ENCODE data around the gene TEX101. TPM values are rescaled to one million over a fixed set of nuclear protein-coding genes. Genes with fewer than 3 reads are reported as not detected.

Gene TEX101
- total RNA-seq, 5 donors from 2014 or later (not counting 1 experiment from before 2014, with no cell fraction given): not detected

DNA sequence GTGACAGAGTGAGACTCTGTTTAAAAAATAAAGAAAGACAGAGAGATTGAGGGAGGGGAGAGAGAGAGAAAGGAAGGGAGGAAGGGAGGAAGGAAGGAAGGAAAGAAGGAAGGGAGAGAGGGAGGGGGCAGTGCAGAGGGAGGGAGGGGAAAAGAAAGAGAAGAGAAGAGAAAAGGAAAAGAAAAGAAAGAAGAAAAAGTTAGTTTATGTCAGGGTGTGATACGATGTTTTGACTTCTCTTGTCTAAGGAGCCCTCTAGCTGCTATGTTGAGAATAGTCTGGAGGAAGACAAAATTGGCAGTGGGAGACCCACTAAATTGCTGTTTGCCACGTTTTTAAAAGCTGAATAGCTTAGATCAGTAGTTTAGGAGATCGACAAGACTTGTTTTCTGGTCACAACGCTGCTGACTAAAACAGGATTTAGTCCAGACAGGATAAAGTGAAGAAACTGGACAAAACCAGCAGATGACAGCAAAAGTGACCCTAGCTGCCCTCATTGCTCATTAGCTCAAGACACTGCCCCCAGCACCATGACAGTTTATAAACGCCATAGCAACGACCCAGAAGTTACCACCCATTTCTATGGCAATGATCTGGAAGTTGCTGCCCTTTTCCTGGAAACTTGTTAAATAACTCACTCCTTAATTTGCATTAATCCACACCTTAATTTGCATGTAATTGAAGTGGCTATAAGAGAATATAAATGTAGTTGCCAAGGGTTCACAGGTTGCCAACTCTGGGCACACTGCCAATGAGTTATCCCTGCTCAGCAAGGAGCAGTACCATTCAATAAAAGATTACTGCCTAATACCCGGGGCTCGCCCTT, 11.1 kb downstream of the TEX101 start:
- Mint-ChIP-seq H3K9me3 (no peaks in the 10 kb centered on the region), H3K36me3 (no peaks in the 10 kb centered on the region), H3K27ac (no peak overlapping the region), H3K4me1 (peaks cover 11 to 19% (median 12%) of the 10 kb centered on the region in 3 donors), H3K27me3 (no peaks in the 10 kb centered on the region), H3K4me3 (no peak overlapping the region)
- ChIA-PET POLR2A (no interaction called here), CTCF (interaction anchor here (0.6 to 1.2 kb wide), 7 partner anchors 10 to 94 kb away, joined by 3 to 6 read pairs (median 4); partner anchors contain the start of gene LYPD3 (in 1 of the 2))
- peaks cover 0 to 12% of the 10 kb centered on the region in 2 experiments for H3K27me3 ChIP-seq (replicated peaks in 1 of 2; ENCODE audit: control insufficient read depth in 2 of 2, extremely low read depth in 1 of 2, insufficient read depth in 2 of 2, low read length in 1 of 2)
- H3K4me3 ChIP-seq (ENCODE audit: control insufficient read depth in 1 of 2, extremely low read depth in 1 of 2, low read length in 1 of 2): no peak overlapping the region
- no peaks in the 10 kb centered on the region for H3K36me3 ChIP-seq (ENCODE audit: control insufficient read depth in 2 of 2, extremely low read depth in 1 of 2, insufficient read depth in 1 of 2, low read length in 1 of 2)
- H3K4me1 ChIP-seq (ENCODE audit: control insufficient read depth in 1 of 2, extremely low read depth in 1 of 2, insufficient read depth in 2 of 2, low read length in 2 of 2): peaks cover 2 to 3% of the 10 kb centered on the region in 2 experiments
- H3K27ac ChIP-seq (ENCODE audit: low read length): no peak overlapping the region
- 42% methylated on average over 6 of the region's 8 CpGs for WGBS (ENCODE audit: insufficient coverage)
- peak in 1 of 35 experiments; percentile 30 for DNase-seq
- peak in 1 of 4 experiments; percentile 50 for ATAC-seq (replicated peaks in 1 of 4)
- no peaks in the 10 kb centered on the region for H3K9me3 ChIP-seq

DNA sequence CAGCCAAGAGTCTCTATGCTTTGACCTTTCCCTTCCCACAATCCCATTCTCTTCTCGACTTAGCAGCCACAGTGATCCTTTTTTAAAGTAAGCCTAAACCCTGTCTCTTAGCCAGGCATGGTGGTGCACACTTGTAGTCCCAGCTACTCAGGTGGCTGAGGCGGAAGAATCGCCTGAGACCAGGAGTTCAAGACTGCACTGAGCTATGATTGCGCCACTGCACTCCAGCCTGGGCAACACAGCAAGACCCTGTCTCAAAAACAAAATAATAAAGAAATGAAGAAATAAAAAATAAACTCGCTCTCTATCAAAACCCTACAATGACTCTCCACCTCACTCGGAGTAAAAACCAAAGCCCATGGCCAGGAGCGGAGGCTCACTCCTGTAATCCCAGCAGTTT, 14.7 kb downstream of the TEX101 start:
- H3K36me3 Mint-ChIP-seq: no peaks in the 10 kb centered on the region
- Histone ChIP-seq H3K27ac (ENCODE audit: low read length) (no peak overlapping the region), H3K36me3 (ENCODE audit: control insufficient read depth in 2 of 2, extremely low read depth in 1 of 2, insufficient read depth in 1 of 2, low read length in 1 of 2) (no peaks in the 10 kb centered on the region), H3K27me3 (replicated peaks in 1 of 2; ENCODE audit: control insufficient read depth in 2 of 2, extremely low read depth in 1 of 2, insufficient read depth in 2 of 2, low read length in 1 of 2) (peaks cover 0 to 5% of the 10 kb centered on the region in 2 experiments), H3K9me3 (no peaks in the 10 kb centered on the region), H3K4me3 (ENCODE audit: control insufficient read depth in 1 of 2, extremely low read depth in 1 of 2, low read length in 1 of 2) (no peak overlapping the region), H3K4me1 (ENCODE audit: control insufficient read depth in 1 of 2, extremely low read depth in 1 of 2, insufficient read depth in 2 of 2, low read length in 2 of 2) (peaks cover 7 to 13% of the 10 kb centered on the region in 2 experiments)
- WGBS (ENCODE audit: insufficient coverage): 50% methylated on average over 1 of the region's 7 CpGs
- no peaks in the 10 kb centered on the region for H3K9me3 Mint-ChIP-seq
- no peak overlapping the region for H3K4me3 Mint-ChIP-seq
- ChIA-PET CTCF (interaction anchor here in 1 of 2 donors (0.7 to 1.3 kb wide), 2 partner anchors 18 to 89 kb away, joined by 3 to 7 read pairs; no protein-coding TSS in a partner anchor), POLR2A (interaction anchor here in 1 of 2 donors (0.6 kb wide), 1 partner anchor 81 kb away, joined by 3 read pairs; no protein-coding TSS in a partner anchor)
- ATAC-seq (replicated peaks in 1 of 4) (no peak), DNase-seq (no peak)
- peaks cover 25 to 36% (median 26%) of the 10 kb centered on the region in 3 donors for H3K4me1 Mint-ChIP-seq
- H3K27ac Mint-ChIP-seq: peak overlapping the region in 1 of 2 donors; percentile 84
- H3K27me3 Mint-ChIP-seq: no peaks in the 10 kb centered on the region

DNA sequence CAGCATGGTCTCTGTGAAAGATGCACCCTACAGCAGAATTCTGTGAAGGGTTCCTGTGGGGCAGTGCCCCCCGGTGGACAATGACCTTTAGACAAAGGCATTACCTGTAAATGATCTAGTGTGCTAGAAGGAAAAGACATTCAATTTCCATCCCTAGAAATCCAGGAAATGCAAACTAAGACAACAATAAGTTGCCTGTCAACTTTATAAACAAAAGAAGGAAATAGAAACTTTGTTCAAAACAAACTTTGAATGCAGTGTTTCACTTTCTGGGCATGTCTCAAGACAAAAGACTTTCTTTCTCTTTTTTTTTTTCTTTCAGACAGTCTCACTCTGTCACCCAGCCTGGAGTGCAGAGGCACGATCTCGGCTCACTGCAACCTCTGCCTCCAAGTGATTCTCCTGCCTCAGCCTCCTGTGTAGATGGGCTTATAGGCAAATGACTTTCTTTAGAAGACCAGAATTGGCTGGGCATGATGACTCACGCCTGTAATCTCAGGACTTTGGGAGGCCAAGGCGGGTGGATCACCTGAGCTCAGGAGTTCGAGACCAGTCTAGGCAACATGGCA, 15.5 kb downstream of the TEX101 start:
- H3K36me3 ChIP-seq (ENCODE audit: control insufficient read depth in 2 of 2, extremely low read depth in 1 of 2, insufficient read depth in 1 of 2, low read length in 1 of 2): no peaks in the 10 kb centered on the region
- Mint-ChIP-seq H3K4me3 (no peak overlapping the region), H3K36me3 (no peaks in the 10 kb centered on the region), H3K9me3 (no peaks in the 10 kb centered on the region), H3K4me1 (peaks cover 19 to 36% (median 28%) of the 10 kb centered on the region in 3 donors), H3K27ac (peak overlapping the region in 1 of 2 donors; percentile 82), H3K27me3 (no peaks in the 10 kb centered on the region)
- WGBS (ENCODE audit: insufficient coverage): 46% methylated on average over 5 of the region's 6 CpGs
- H3K9me3 ChIP-seq: no peaks in the 10 kb centered on the region
- ChIA-PET CTCF (no interaction called here), POLR2A (no interaction called here)
- H3K4me3 ChIP-seq (ENCODE audit: control insufficient read depth in 1 of 2, extremely low read depth in 1 of 2, low read length in 1 of 2): no peak overlapping the region
- DNase-seq (peak in 12 of 35 experiments; percentile 9 to 57 (median 24)), ATAC-seq (replicated peaks in 1 of 4) (peak in 1 of 4 experiments; percentile 61)
- H3K27ac ChIP-seq (ENCODE audit: low read length): no peak overlapping the region
- H3K27me3 ChIP-seq (replicated peaks in 1 of 2; ENCODE audit: control insufficient read depth in 2 of 2, extremely low read depth in 1 of 2, insufficient read depth in 2 of 2, low read length in 1 of 2): peaks cover 0 to 5% of the 10 kb centered on the region in 2 experiments
- peaks cover 7 to 13% of the 10 kb centered on the region in 2 experiments for H3K4me1 ChIP-seq (ENCODE audit: control insufficient read depth in 1 of 2, extremely low read depth in 1 of 2, insufficient read depth in 2 of 2, low read length in 2 of 2)

DNA sequence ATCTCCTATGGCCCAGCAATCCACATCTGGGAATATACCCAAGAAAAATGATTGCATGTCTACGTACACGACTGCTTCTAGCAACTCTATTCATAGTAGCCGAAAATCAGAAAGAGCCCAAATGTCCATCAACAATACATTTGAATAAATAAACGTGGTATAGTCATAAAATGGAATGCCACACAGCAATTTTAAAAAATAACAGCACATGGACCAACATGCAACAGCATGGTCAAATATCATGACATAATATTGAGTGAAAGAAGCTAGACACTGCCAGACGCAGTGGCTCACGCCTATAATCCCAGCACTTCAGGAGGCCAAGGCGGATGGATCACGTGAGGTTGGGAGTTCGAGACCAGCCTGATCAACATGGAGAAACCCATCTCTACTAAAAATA, 16.3 kb downstream of the TEX101 start:
- Mint-ChIP-seq H3K9me3 (no peaks in the 10 kb centered on the region), H3K27me3 (no peaks in the 10 kb centered on the region), H3K27ac (peak overlapping the region in 1 of 2 donors; percentile 82), H3K4me3 (no peak overlapping the region), H3K36me3 (no peaks in the 10 kb centered on the region), H3K4me1 (peaks cover 20 to 36% (median 27%) of the 10 kb centered on the region in 3 donors)
- DNase-seq (no peak), ATAC-seq (replicated peaks in 1 of 4) (no peak)
- CTCF ChIA-PET: interaction anchor here (0.6 to 2.3 kb wide), 4 partner anchors 71 to 101 kb away, joined by 3 to 48 read pairs (median 6); no protein-coding TSS in a partner anchor
- no CpG with 5 or more reads among the region's 9 CpGs for WGBS (ENCODE audit: insufficient coverage)
- Histone ChIP-seq H3K4me3 (ENCODE audit: control insufficient read depth in 1 of 2, extremely low read depth in 1 of 2, low read length in 1 of 2) (no peak overlapping the region), H3K36me3 (ENCODE audit: control insufficient read depth in 2 of 2, extremely low read depth in 1 of 2, insufficient read depth in 1 of 2, low read length in 1 of 2) (no peaks in the 10 kb centered on the region), H3K27ac (ENCODE audit: low read length) (no peak overlapping the region), H3K27me3 (replicated peaks in 1 of 2; ENCODE audit: control insufficient read depth in 2 of 2, extremely low read depth in 1 of 2, insufficient read depth in 2 of 2, low read length in 1 of 2) (peaks cover 0 to 5% of the 10 kb centered on the region in 2 experiments), H3K9me3 (no peaks in the 10 kb centered on the region), H3K4me1 (ENCODE audit: control insufficient read depth in 1 of 2, extremely low read depth in 1 of 2, insufficient read depth in 2 of 2, low read length in 2 of 2) (peaks cover 7 to 13% of the 10 kb centered on the region in 2 experiments)
- POLR2A ChIA-PET: no interaction called here

DNA sequence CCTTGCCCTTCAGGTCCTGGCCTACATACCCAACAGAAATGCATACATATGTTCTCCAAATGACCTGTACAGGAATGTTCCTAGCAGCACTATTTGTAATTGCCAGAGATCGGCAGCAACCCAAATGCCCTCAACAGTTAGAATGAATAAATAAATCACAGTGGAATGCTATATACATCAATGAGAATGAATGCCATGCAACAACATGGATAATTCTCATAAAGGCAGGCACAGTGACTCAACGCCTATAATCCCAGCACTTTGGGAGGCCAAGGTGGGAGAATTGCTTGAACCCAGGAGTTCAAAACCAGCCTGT, 18.6 kb downstream of the TEX101 start:
- Histone ChIP-seq H3K27ac (ENCODE audit: low read length) (no peak overlapping the region), H3K36me3 (ENCODE audit: control insufficient read depth in 2 of 2, extremely low read depth in 1 of 2, insufficient read depth in 1 of 2, low read length in 1 of 2) (no peaks in the 10 kb centered on the region), H3K27me3 (replicated peaks in 1 of 2; ENCODE audit: control insufficient read depth in 2 of 2, extremely low read depth in 1 of 2, insufficient read depth in 2 of 2, low read length in 1 of 2) (peaks cover 0 to 2% of the 10 kb centered on the region in 2 experiments), H3K4me3 (ENCODE audit: control insufficient read depth in 1 of 2, extremely low read depth in 1 of 2, low read length in 1 of 2) (no peak overlapping the region), H3K4me1 (ENCODE audit: control insufficient read depth in 1 of 2, extremely low read depth in 1 of 2, insufficient read depth in 2 of 2, low read length in 2 of 2) (peaks cover 22 to 28% of the 10 kb centered on the region in 2 experiments), H3K9me3 (no peaks in the 10 kb centered on the region)
- H3K4me3 Mint-ChIP-seq: no peak overlapping the region
- H3K27me3 Mint-ChIP-seq: no peaks in the 10 kb centered on the region
- peaks cover 39 to 56% (median 48%) of the 10 kb centered on the region in 3 donors for H3K4me1 Mint-ChIP-seq
- no peaks in the 10 kb centered on the region for H3K9me3 Mint-ChIP-seq
- no peaks in the 10 kb centered on the region for H3K36me3 Mint-ChIP-seq
- ChIA-PET POLR2A (no interaction called here), CTCF (interaction anchor here (1.0 to 1.8 kb wide), 3 partner anchors 14 to 86 kb away, joined by 4 to 8 read pairs (median 7); no protein-coding TSS in a partner anchor)
- ATAC-seq (replicated peaks in 1 of 4): no peak
- 100% methylated on average over 1 of the region's 2 CpGs for WGBS (ENCODE audit: insufficient coverage)
- peak overlapping the region; percentile 8 to 36 for H3K27ac Mint-ChIP-seq
- no peak for DNase-seq

DNA sequence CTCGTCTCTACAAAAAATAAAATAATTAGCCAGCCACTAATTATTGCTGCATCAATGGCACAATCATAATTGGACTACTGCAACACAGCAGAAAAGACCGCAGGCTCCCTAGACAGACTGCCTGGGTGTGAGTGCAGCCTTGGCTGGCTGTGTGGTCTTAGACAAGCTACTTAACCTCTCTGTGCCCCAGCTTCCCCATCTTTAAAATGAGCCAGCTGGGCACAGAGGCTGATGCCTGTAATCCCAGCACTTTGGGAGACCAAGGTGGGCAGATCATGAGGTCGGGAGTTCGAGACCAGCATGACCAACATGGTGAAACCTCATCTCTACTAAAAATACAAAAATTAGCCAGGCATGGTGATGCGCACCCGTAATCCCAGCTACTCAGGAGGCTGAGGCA, 19.0 kb downstream of the TEX101 start:
- WGBS (ENCODE audit: insufficient coverage): 60% methylated on average over 1 of the region's 6 CpGs
- H3K27ac Mint-ChIP-seq: no peak overlapping the region
- CTCF ChIA-PET: interaction anchor here (1.0 to 1.8 kb wide), 3 partner anchors 13 to 86 kb away, joined by 4 to 8 read pairs (median 7); no protein-coding TSS in a partner anchor

More for the DNA sequence above, 19.0 kb downstream of the TEX101 start:
- Histone ChIP-seq H3K36me3 (ENCODE audit: control insufficient read depth in 2 of 2, extremely low read depth in 1 of 2, insufficient read depth in 1 of 2, low read length in 1 of 2) (no peaks in the 10 kb centered on the region), H3K4me3 (ENCODE audit: control insufficient read depth in 1 of 2, extremely low read depth in 1 of 2, low read length in 1 of 2) (no peak overlapping the region), H3K27me3 (replicated peaks in 1 of 2; ENCODE audit: control insufficient read depth in 2 of 2, extremely low read depth in 1 of 2, insufficient read depth in 2 of 2, low read length in 1 of 2) (peaks cover 0 to 1% of the 10 kb centered on the region in 2 experiments), H3K9me3 (no peaks in the 10 kb centered on the region), H3K4me1 (ENCODE audit: control insufficient read depth in 1 of 2, extremely low read depth in 1 of 2, insufficient read depth in 2 of 2, low read length in 2 of 2) (peaks cover 26 to 32% of the 10 kb centered on the region in 2 experiments), H3K27ac (ENCODE audit: low read length) (no peak overlapping the region)
- H3K4me1 Mint-ChIP-seq: peaks cover 43 to 60% (median 51%) of the 10 kb centered on the region in 3 donors
- no peak for DNase-seq
- no peaks in the 10 kb centered on the region for H3K36me3 Mint-ChIP-seq
- no peak overlapping the region for H3K4me3 Mint-ChIP-seq
- H3K27me3 Mint-ChIP-seq: no peaks in the 10 kb centered on the region
- H3K9me3 Mint-ChIP-seq: no peaks in the 10 kb centered on the region
- no peak for ATAC-seq (replicated peaks in 1 of 4)
- POLR2A ChIA-PET: no interaction called here

Measured in T-cell (primary cell).